HepG2 (cell line): ENCODE measurements around the gene IRX4.

Experiments
- HOXA7 ChIP-seq: sonication (generic); formaldehyde crosslinking; IDR thresholded peaks from 2 replicates; pipeline ENCODE4 v1.8.1; 2022; ENCODE audit warnings: mild to moderate bottlenecking, missing genetic modification reagents, moderate library complexity
- RXRA ChIP-seq: sonication (generic); formaldehyde crosslinking; IDR thresholded peaks from 2 replicates; pipeline ENCODE4 v1.5.1; 2020; ENCODE audit warnings: missing genetic modification reagents
- ZFP36 ChIP-seq: fragments of 150-350 bp; IDR thresholded peaks from 2 replicates; pipeline ENCODE4 v1.6.1; 2018; ENCODE audit warnings: borderline replicate concordance, low read length, low read depth; ENCODE audit not compliant: partially characterized antibody
- ZKSCAN5 ChIP-seq: sonication (generic); formaldehyde crosslinking; IDR thresholded peaks from 2 replicates; pipeline ENCODE4 v1.5.1; 2020; ENCODE audit warnings: mild to moderate bottlenecking, missing genetic modification reagents
- ZNF33B ChIP-seq: sonication (generic); formaldehyde crosslinking; IDR thresholded peaks from 2 replicates; pipeline ENCODE4 v1.5.1; 2020; ENCODE audit warnings: mild to moderate bottlenecking, missing genetic modification reagents
- ZNF766 ChIP-seq: sonication (generic); formaldehyde crosslinking; IDR thresholded peaks from 2 replicates; pipeline ENCODE4 v1.5.0; 2020; ENCODE audit warnings: missing genetic modification reagents, borderline replicate concordance
- TF ChIP-seq, protein P1 (sequence below): sonication (generic); formaldehyde crosslinking; IDR thresholded peaks from 2 replicates; pipeline ENCODE4 v1.8.1; 2022; ENCODE audit warnings: mild to moderate bottlenecking, missing genetic modification reagents
- TF ChIP-seq, protein P2 (sequence below): sonication (generic); formaldehyde crosslinking; IDR thresholded peaks from 2 replicates; pipeline ENCODE4 v1.5.1; 2020; ENCODE audit warnings: mild to moderate bottlenecking, moderate library complexity, missing genetic modification reagents
- TF ChIP-seq, protein P3 (sequence below): sonication (generic); formaldehyde crosslinking; IDR thresholded peaks from 2 replicates; pipeline ENCODE4 v1.4.0; 2020; ENCODE audit warnings: missing genetic modification reagents, borderline replicate concordance

DNA sequence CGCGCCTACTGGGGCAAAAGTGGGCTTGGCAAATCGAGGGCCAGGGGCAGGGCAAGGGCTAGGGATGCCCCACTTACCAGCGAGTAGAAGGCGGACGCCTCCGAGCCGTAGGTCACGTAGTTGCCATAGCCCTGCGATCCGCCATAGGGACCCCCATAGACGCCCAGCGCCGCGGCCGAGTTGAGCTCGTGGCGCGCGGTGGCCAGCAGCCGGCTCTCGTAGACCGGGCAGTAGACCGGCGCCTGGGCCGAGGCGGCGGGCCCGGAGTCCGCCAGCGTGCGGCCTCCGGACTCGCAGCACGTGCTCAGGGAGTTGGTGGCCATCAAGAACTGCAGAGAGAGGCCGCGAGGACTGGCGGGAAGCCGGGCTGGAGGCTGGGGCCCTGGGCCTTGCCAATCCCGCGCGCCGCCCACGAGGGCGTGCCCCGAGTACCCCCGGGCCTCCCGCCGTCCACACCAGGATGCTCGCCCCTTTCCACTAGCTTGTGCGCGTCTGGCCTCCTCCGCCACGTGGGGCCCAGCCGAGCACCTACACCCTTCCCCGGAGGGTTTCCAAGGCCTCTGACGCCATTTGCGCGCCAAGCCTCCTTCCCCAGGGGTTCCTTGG, 891 bp downstream of the IRX4 start:
- TF ChIP-seq ZNF766 (CRISPR knock-in tag): no peak
- no peak for TF ChIP-seq RXRA (CRISPR knock-in tag)
- TF ChIP-seq, protein P1, sequence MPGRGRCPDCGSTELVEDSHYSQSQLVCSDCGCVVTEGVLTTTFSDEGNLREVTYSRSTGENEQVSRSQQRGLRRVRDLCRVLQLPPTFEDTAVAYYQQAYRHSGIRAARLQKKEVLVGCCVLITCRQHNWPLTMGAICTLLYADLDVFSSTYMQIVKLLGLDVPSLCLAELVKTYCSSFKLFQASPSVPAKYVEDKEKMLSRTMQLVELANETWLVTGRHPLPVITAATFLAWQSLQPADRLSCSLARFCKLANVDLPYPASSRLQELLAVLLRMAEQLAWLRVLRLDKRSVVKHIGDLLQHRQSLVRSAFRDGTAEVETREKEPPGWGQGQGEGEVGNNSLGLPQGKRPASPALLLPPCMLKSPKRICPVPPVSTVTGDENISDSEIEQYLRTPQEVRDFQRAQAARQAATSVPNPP (CRISPR knock-in tag): no peak
- no peak for TF ChIP-seq HOXA7 (CRISPR knock-in tag)
- TF ChIP-seq ZNF33B (CRISPR knock-in tag): no peak
- TF ChIP-seq ZKSCAN5: no peak
- TF ChIP-seq, protein P2, sequence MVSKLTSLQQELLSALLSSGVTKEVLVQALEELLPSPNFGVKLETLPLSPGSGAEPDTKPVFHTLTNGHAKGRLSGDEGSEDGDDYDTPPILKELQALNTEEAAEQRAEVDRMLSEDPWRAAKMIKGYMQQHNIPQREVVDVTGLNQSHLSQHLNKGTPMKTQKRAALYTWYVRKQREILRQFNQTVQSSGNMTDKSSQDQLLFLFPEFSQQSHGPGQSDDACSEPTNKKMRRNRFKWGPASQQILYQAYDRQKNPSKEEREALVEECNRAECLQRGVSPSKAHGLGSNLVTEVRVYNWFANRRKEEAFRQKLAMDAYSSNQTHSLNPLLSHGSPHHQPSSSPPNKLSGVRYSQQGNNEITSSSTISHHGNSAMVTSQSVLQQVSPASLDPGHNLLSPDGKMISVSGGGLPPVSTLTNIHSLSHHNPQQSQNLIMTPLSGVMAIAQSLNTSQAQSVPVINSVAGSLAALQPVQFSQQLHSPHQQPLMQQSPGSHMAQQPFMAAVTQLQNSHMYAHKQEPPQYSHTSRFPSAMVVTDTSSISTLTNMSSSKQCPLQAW (CRISPR knock-in tag): no peak
- TF ChIP-seq ZFP36: no peak
- TF ChIP-seq, protein P3, sequence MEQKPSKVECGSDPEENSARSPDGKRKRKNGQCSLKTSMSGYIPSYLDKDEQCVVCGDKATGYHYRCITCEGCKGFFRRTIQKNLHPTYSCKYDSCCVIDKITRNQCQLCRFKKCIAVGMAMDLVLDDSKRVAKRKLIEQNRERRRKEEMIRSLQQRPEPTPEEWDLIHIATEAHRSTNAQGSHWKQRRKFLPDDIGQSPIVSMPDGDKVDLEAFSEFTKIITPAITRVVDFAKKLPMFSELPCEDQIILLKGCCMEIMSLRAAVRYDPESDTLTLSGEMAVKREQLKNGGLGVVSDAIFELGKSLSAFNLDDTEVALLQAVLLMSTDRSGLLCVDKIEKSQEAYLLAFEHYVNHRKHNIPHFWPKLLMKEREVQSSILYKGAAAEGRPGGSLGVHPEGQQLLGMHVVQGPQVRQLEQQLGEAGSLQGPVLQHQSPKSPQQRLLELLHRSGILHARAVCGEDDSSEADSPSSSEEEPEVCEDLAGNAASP (CRISPR knock-in tag): no peak
